IMR-90 (cell line): ENCODE results near the gene CCR9.

Experiments used
- MXI1 ChIP-seq: IDR thresholded peaks from 2 replicates; pipeline ENCODE4 v1.6.1; 2012; ENCODE audit warnings: low read depth, mild to moderate bottlenecking, low read length, moderate library complexity, borderline replicate concordance
- TF ChIP-seq, protein P1 (sequence below): conservative IDR thresholded peaks from 2 replicates; pipeline ENCODE4 v1.5.1; 2012; ENCODE audit warnings: mild to moderate bottlenecking, low read depth, low read length, improper control_type of control experiment

GRCh38 chr3:45873638-45874037 lies 12.7 kb upstream of the CCR9 start:
- no peak for TF ChIP-seq MXI1
- TF ChIP-seq, protein P1, sequence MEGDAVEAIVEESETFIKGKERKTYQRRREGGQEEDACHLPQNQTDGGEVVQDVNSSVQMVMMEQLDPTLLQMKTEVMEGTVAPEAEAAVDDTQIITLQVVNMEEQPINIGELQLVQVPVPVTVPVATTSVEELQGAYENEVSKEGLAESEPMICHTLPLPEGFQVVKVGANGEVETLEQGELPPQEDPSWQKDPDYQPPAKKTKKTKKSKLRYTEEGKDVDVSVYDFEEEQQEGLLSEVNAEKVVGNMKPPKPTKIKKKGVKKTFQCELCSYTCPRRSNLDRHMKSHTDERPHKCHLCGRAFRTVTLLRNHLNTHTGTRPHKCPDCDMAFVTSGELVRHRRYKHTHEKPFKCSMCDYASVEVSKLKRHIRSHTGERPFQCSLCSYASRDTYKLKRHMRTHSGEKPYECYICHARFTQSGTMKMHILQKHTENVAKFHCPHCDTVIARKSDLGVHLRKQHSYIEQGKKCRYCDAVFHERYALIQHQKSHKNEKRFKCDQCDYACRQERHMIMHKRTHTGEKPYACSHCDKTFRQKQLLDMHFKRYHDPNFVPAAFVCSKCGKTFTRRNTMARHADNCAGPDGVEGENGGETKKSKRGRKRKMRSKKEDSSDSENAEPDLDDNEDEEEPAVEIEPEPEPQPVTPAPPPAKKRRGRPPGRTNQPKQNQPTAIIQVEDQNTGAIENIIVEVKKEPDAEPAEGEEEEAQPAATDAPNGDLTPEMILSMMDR: no peak
